IMR-90 (cell line): ENCODE data around the gene CASP14. TPM values are rescaled to one million over a fixed set of nuclear protein-coding genes. Genes with fewer than 3 reads are reported as not detected.

Experiments
- ATAC-seq: fragments of 200-7000 bp; cut with Tn5 transposase; 2 replicates; pipeline ENCODE4 v1.9.1; 2020; ENCODE audit warnings: low read depth, mild to moderate bottlenecking, moderate library complexity
- BruUV-seq: library from RNA; stranded (reverse); fragments of 400-500 nt; replicated peaks from 2 replicates; lab custom pipeline; 2021; lab: Mats Ljungman, UMichigan
- CTCF ChIA-PET: fragments of 300-600 bp; formaldehyde crosslinking; extraction: SDS; loops from one replicate; lab custom pipeline; 2021; ENCODE audit warnings: antibody characterized with exemption; lab: Yijun Ruan, JAX
- POLR2A ChIA-PET: fragments of 300-600 bp; sonication (Branson Sonifier 250); formaldehyde crosslinking; loops from one replicate; lab custom pipeline; 2022; ENCODE audit warnings: antibody characterized with exemption; ENCODE audit not compliant: unreplicated experiment; lab: Charles Lee
- DNase-seq: peaks from one replicate; pipeline ENCODE4 v3.0.0; 2013
- H2AFZ ChIP-seq: replicated peaks from 2 replicates; pipeline ENCODE3; 2013; ENCODE audit warnings: low read length, mild to moderate bottlenecking; ENCODE audit not compliant: poor library complexity
- H2AK5ac ChIP-seq: 2 replicates; pipeline ENCODE4 v1.6.1; 2013; ENCODE audit warnings: low read depth, low read length, inconsistent platforms
- H2AK9ac ChIP-seq: replicated peaks from 2 replicates; pipeline ENCODE3; 2013; ENCODE audit warnings: mild to moderate bottlenecking, low read depth, low read length, moderate library complexity; ENCODE audit not compliant: poor library complexity
- H2BK120ac ChIP-seq: 2 replicates; pipeline ENCODE4 v1.6.1; 2013; ENCODE audit warnings: low read depth, low read length, inconsistent platforms
- H2BK15ac ChIP-seq: 3 replicates; pipeline ENCODE4 v1.6.1; 2013; ENCODE audit warnings: low read depth, low read length, inconsistent platforms
- H2BK20ac ChIP-seq: 2 replicates; pipeline ENCODE4 v1.6.1; 2013; ENCODE audit warnings: low read depth, mild to moderate bottlenecking, inconsistent platforms, low read length, moderate library complexity
- H2BK5ac ChIP-seq: 2 replicates; pipeline ENCODE4 v1.6.1; 2013; ENCODE audit warnings: mild to moderate bottlenecking, low read depth, low read length, inconsistent platforms; ENCODE audit not compliant: poor library complexity, severe bottlenecking
- H3K14ac ChIP-seq: replicated peaks from 2 replicates; pipeline ENCODE4 v1.6.1; 2013; ENCODE audit warnings: low read depth, low read length, inconsistent platforms
- H3K18ac ChIP-seq: 2 replicates; pipeline ENCODE4 v1.6.1; 2013; ENCODE audit warnings: low read depth, low read length, control low read depth
- H3K23ac ChIP-seq: 2 replicates; pipeline ENCODE4 v1.6.1; 2013; ENCODE audit warnings: low read depth, low read length, inconsistent platforms
- H3K27ac ChIP-seq: 2 replicates; pipeline ENCODE4 v1.5.1; 2013; ENCODE audit warnings: mild to moderate bottlenecking, control low read depth, low read length; ENCODE audit not compliant: insufficient read depth
- H3K27me3 ChIP-seq: 2 replicates; pipeline ENCODE4 v1.6.1; 2013; ENCODE audit warnings: low read length; ENCODE audit not compliant: control insufficient read depth, insufficient read depth
- H3K36me3 ChIP-seq: 2 replicates; pipeline ENCODE4 v1.6.1; 2013; ENCODE audit warnings: low read length, mixed read lengths; ENCODE audit not compliant: control insufficient read depth, insufficient read depth
- H3K4ac ChIP-seq: 2 replicates; pipeline ENCODE4 v1.6.1; 2013; ENCODE audit warnings: low read depth, low read length, inconsistent platforms
- H3K4me1 ChIP-seq: 2 replicates; pipeline ENCODE4 v1.6.1; 2013; ENCODE audit warnings: low read length, mixed read lengths; ENCODE audit not compliant: control insufficient read depth, insufficient read depth
- H3K4me2 ChIP-seq: 2 replicates; pipeline ENCODE4 v1.6.1; 2013; ENCODE audit warnings: low read depth, mild to moderate bottlenecking, control low read depth, low read length, moderate library complexity
- H3K4me3 ChIP-seq: 2 replicates; pipeline ENCODE4 v1.5.1; 2013; ENCODE audit warnings: low read depth, mild to moderate bottlenecking, control low read depth, low read length, moderate library complexity; ENCODE audit not compliant: insufficient read depth
- H3K56ac ChIP-seq: 2 replicates; pipeline ENCODE4 v1.6.1; 2013; ENCODE audit warnings: low read length, inconsistent platforms; ENCODE audit not compliant: insufficient read depth; ENCODE audit errors: extremely low read depth
- H3K79me1 ChIP-seq, 2 experiments: 2 replicates each; pipeline ENCODE4 v1.6.1; 2013; ENCODE audit warnings: low read length in 2 of 2, inconsistent platforms in 1 of 2, low read depth in 1 of 2
- H3K9ac ChIP-seq: 2 replicates; pipeline ENCODE4 v1.6.1; 2013; ENCODE audit warnings: low read depth, low read length, control low read depth
- H3K9me1 ChIP-seq: 2 replicates; pipeline ENCODE4 v1.6.1; 2013; ENCODE audit warnings: low read length, inconsistent platforms; ENCODE audit not compliant: insufficient read depth
- H3K9me3 ChIP-seq: 2 replicates; pipeline ENCODE4 v1.6.1; 2013; ENCODE audit warnings: low read length; ENCODE audit not compliant: control insufficient read depth, insufficient read depth
- H4K20me1 ChIP-seq: 2 replicates; pipeline ENCODE4 v1.6.1; 2013; ENCODE audit warnings: low read length, inconsistent platforms; ENCODE audit not compliant: insufficient read depth
- H4K5ac ChIP-seq: 2 replicates; pipeline ENCODE4 v1.6.1; 2013; ENCODE audit warnings: mild to moderate bottlenecking, low read depth, low read length, control low read depth
- H4K8ac ChIP-seq, 2 experiments: 2 replicates each; pipeline ENCODE4 v1.6.1; 2013; ENCODE audit warnings: low read depth in 2 of 2, low read length in 2 of 2, control low read depth in 1 of 2, inconsistent platforms in 1 of 2
- H4K91ac ChIP-seq: 2 replicates; pipeline ENCODE4 v1.6.1; 2013; ENCODE audit warnings: low read depth, low read length, inconsistent platforms; ENCODE audit not compliant: insufficient read depth
- FOS ChIP-seq: fragments of 150-350 bp; IDR thresholded peaks from 2 replicates; pipeline ENCODE4 v1.6.1; 2016; ENCODE audit warnings: low read depth, low read length
- MAZ ChIP-seq: IDR thresholded peaks from 2 replicates; pipeline ENCODE4 v1.6.1; 2012; ENCODE audit warnings: low read depth, mild to moderate bottlenecking, low read length, improper control_type of control experiment, moderate library complexity, borderline replicate concordance
- POLR2A ChIP-seq: IDR thresholded peaks from 2 replicates; pipeline ENCODE4 v1.6.1; 2012; ENCODE audit warnings: mild to moderate bottlenecking, low read depth, low read length
- RFX5 ChIP-seq: IDR thresholded peaks from 2 replicates; pipeline ENCODE4 v1.8.0; 2012; ENCODE audit warnings: low read depth, mild to moderate bottlenecking, low read length, moderate library complexity
- WGBS, 2 experiments: methylation state at CpG; one replicate each; pipeline versions ENCODE4 v1.1.5 to v1.1.7; 2013; ENCODE audit warnings: missing lambda C conversion rate in 2 of 2; ENCODE audit not compliant: insufficient read length in 1 of 2; ENCODE audit errors: extremely low coverage in 2 of 2; 5-methylcytosine and 5-hydroxymethylcytosine counted together
- dilution Hi-C: fragments of 300-500 bp; cut with HindIII; formaldehyde crosslinking; loops from one replicate; pipeline ENCODE4 v1.14.3; 2018; ENCODE audit warnings: low sequenced_read_pairs; ENCODE audit not compliant: unreplicated experiment
- in situ Hi-C: fragments of 300-500 bp; cut with MboI; formaldehyde crosslinking; loops from 3 replicates; pipeline ENCODE4 v1.14.3; 2019; ENCODE audit warnings: low sequenced_read_pairs, inconsistent platforms, mixed read lengths
- intact Hi-C: fragments of 100-400 bp; cut with micrococcal nuclease; formaldehyde crosslinking; loops from 2 replicates; pipeline ENCODE4 v1.10.0; 2022
- polyA plus RNA-seq, 3 experiments: library from polyadenylated mRNA; depleted of rRNA; stranded (reverse); fragments of >200 nt; gene quantifications; 2 replicates each; pipeline ENCODE4 v1.2.3, GENCODE V29; 2012; ENCODE audit warnings: low replicate concordance in 1 of 3
- total RNA-seq: library from RNA; depleted of rRNA; stranded (reverse); fragments of >200 nt; gene quantifications from 2 replicates; pipeline ENCODE4 v1.2.3, GENCODE V29; 2012
- TF ChIP-seq, protein P1 (sequence below): conservative IDR thresholded peaks from 2 replicates; pipeline ENCODE4 v1.5.1; 2012; ENCODE audit warnings: mild to moderate bottlenecking, low read depth, low read length, improper control_type of control experiment

Gene CASP14
- total and polyA plus RNA-seq, 2 of the 4 experiments (the other 2 are of a cell fraction) = not detected

DNA sequence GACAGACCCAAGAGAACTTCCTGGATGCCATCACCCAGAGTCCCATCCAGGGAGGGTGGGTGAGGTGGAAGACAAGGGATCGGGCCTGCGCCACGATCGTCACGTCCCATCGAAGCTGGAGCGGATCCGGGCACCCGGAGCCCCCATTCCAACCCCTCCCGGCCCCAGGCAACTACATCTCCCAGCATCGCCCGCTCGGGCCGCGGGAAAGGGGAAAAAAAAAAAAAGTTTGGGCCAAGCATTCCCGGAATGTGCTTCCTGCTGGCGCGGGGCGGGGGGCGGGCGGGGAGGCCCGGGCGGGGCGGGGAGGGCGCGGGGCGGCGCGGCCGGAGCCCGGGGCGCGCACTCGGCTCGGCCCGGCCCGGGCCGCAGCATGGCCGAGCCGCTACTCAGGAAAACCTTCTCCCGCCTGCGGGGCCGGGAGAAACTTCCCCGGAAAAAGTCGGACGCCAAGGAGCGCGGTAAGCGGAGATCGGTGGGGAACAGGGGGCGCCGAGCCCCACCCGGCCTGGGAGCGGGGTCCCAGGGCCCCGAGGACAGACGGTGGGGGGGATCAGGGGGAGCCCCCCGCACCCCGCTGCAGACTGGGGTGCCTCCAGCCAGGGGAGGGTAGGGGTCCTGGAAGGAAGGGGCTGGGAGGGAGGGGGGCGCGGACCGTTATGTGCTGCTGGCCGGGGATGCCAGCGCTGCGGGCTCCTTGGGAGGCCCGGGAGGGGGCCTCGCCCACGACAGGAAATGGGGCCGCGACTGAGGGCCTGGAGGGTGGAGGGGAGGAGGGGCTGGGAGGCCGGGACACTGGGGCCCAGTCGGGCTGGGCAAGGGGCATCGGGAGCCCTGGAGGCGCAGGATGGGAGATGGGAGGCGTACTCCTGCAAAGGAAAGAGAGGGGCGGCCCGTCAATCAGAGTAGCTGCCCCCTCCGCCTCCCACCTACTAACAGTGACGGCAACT is 58.1 kb downstream of the CASP14 start, which contains the start of gene SYDE1:
SYDE1 (plus strand) TSS at position 341 of the 950 bp plus-strand sequence; CDS start at position 374, 33 bp downstream.
- Histone ChIP-seq H3K18ac (peak within 1 kb of the TSS; percentile 88), H3K4me3 (peak within 1 kb of the TSS; percentile 89), H3K36me3 (peaks cover 32% of the 10 kb centered on the region), H2AFZ (peak within 1 kb of the TSS; percentile 96), H2BK20ac (peak within 1 kb of the TSS; percentile 79), H3K9me1 (no peaks in the 10 kb centered on the region), H3K9me3 (peaks cover 11% of the 10 kb centered on the region), H2AK9ac (peak within 1 kb of the TSS; percentile 100), H3K4me1 (peaks cover 6% of the 10 kb centered on the region), H4K91ac (peak within 1 kb of the TSS; percentile 98), H3K23ac (peak within 1 kb of the TSS; percentile 89), H2BK120ac (peak within 1 kb of the TSS; percentile 89), H3K4me2 (peak within 1 kb of the TSS; percentile 95), H4K8ac (peak within 1 kb of the TSS; percentile 93 to 100), H4K5ac (peak within 1 kb of the TSS; percentile 93), H3K79me1 (peaks cover 3 to 39% of the 10 kb centered on the region in 2 experiments; a peak in 3 of 4 replicates), H3K56ac (peak within 1 kb of the TSS; percentile 98), H2AK5ac (peak within 1 kb of the TSS; percentile 99), H3K27ac (peak within 1 kb of the TSS; percentile 96), H2BK5ac (peak within 1 kb of the TSS; percentile 97), H2BK15ac (peak within 1 kb of the TSS; percentile 100), H3K14ac (peak within 1 kb of the TSS; percentile 99), H4K20me1 (peaks cover 15% of the 10 kb centered on the region), H3K27me3 (no peaks in the 10 kb centered on the region), H3K9ac (peak within 1 kb of the TSS; percentile 99), H3K4ac (peak within 1 kb of the TSS; percentile 99)
- ATAC-seq (peak; percentile 87), DNase-seq (peak; percentile 55)
- in situ Hi-C loops = loop anchor here (25.0 kb wide), 1 partner anchor 1080 kb away; the partner anchor contains the start of genes AP1M1 and FAM32A
- TF ChIP-seq POLR2A = peak; percentile 79
- TF ChIP-seq MAZ = peak; percentile 71; the same call in 1 of the 2 replicates
- no peak for TF ChIP-seq RFX5
- TF ChIP-seq FOS = no peak
- TF ChIP-seq, protein P1, sequence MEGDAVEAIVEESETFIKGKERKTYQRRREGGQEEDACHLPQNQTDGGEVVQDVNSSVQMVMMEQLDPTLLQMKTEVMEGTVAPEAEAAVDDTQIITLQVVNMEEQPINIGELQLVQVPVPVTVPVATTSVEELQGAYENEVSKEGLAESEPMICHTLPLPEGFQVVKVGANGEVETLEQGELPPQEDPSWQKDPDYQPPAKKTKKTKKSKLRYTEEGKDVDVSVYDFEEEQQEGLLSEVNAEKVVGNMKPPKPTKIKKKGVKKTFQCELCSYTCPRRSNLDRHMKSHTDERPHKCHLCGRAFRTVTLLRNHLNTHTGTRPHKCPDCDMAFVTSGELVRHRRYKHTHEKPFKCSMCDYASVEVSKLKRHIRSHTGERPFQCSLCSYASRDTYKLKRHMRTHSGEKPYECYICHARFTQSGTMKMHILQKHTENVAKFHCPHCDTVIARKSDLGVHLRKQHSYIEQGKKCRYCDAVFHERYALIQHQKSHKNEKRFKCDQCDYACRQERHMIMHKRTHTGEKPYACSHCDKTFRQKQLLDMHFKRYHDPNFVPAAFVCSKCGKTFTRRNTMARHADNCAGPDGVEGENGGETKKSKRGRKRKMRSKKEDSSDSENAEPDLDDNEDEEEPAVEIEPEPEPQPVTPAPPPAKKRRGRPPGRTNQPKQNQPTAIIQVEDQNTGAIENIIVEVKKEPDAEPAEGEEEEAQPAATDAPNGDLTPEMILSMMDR = no peak
- dilution Hi-C loops = no loop called here
- BruUV-seq = no TSS peak
- ChIA-PET CTCF (no interaction called here), POLR2A (no interaction called here)
- 0% methylated on average over 1 of the region's 78 CpGs; no CpG with 5 or more reads in 1 of the 2 experiments for WGBS, 2 experiments
- intact Hi-C loops = loop anchor here (5.0 to 10.0 kb wide), 2 partner anchors 145 to 267 kb away; partner anchors contain the start of gene AKAP8
